GM12872 (cell line): ENCODE measurements around the gene FICD.

Experiments used
- TF ChIP-seq, protein P1 (sequence below): IDR thresholded peaks from 3 replicates; pipeline ENCODE4 v1.5.1; 2011; ENCODE audit warnings: low read depth, mild to moderate bottlenecking, low read length, moderate library complexity; ENCODE audit not compliant: insufficient read depth

Gene FICD

GRCh38 chr12:108561852-108562347 is 46.8 kb downstream of the FICD start:
- TF ChIP-seq, protein P1, sequence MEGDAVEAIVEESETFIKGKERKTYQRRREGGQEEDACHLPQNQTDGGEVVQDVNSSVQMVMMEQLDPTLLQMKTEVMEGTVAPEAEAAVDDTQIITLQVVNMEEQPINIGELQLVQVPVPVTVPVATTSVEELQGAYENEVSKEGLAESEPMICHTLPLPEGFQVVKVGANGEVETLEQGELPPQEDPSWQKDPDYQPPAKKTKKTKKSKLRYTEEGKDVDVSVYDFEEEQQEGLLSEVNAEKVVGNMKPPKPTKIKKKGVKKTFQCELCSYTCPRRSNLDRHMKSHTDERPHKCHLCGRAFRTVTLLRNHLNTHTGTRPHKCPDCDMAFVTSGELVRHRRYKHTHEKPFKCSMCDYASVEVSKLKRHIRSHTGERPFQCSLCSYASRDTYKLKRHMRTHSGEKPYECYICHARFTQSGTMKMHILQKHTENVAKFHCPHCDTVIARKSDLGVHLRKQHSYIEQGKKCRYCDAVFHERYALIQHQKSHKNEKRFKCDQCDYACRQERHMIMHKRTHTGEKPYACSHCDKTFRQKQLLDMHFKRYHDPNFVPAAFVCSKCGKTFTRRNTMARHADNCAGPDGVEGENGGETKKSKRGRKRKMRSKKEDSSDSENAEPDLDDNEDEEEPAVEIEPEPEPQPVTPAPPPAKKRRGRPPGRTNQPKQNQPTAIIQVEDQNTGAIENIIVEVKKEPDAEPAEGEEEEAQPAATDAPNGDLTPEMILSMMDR, result no peak

GRCh38 chr12:108562348-108563135 is 47.5 kb downstream of the FICD start, which contains the start of gene ISCU:
TSS of gene ISCU (plus strand) at chr12:108562596. CDS start at chr12:108562623, 27 bp downstream.
- TF ChIP-seq, protein P1, result no peak

GRCh38 chr12:108563136-108563803 is 48.2 kb downstream of the FICD start:
- TF ChIP-seq, protein P1, result peak; percentile 88

GRCh38 chr12:108563804-108564151 is 48.7 kb downstream of the FICD start:
- TF ChIP-seq, protein P1, result no peak

- TF ChIP-seq, protein P1, result no peak
These were observed 49.6 kb downstream of the FICD start for GRCh38 chr12:108564724-108565123.

GRCh38 chr12:108565146-108565545 is 50.1 kb downstream of the FICD start:
- TF ChIP-seq, protein P1, result no peak

DNA sequence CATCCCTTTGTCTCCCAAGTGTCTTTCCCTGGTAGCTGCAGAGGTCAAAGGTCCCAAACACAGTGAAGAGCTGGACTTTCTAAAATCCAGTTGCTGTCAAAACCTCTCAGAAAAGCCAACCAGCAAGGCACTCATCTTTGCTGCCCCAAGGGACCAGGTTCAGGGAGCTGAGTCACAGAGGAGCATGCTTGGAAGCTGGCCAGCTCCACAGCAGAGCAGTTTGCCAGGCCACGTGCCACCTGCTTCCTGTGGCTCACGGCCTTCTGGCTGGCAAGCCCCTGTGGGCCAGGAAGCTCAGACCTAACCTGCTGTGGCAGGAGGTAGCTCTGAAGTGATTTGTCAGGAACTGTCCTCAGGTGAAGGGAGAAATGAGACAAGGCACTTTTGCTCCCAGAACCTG is 50.9 kb downstream of the FICD start:
- TF ChIP-seq, protein P1, result no peak
